Measurements from ENCODE around the gene CERS5.

CERS5 gene

DNA sequence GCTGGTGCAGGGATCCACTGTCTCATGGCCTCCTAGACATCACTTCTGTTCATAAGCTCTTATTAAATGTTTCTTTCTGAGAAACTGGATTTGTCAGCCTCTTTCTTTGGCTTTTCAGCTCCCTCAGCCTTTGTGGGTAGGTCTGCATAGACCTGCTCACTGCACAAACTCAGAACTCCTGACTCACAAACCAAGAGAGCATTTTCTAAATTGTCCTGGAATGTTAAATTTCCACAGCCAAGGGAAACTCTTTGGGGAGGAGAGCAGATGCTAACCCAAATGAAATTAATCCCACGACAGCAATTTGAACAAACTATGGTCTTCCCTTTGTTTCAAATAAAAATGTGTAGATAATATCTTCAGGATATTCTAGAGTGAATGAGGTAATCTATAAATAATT is 19.5 kb upstream of the CERS5 start:
- H3K27ac Mint-ChIP-seq, result no peak overlapping the region
- H3K4me1 Mint-ChIP-seq, result peaks cover 14% of the 10 kb centered on the region
- no peaks in the 10 kb centered on the region for H3K9me3 Mint-ChIP-seq
- H3K4me3 Mint-ChIP-seq, result no peak overlapping the region
- TF ChIP-seq, protein P1, sequence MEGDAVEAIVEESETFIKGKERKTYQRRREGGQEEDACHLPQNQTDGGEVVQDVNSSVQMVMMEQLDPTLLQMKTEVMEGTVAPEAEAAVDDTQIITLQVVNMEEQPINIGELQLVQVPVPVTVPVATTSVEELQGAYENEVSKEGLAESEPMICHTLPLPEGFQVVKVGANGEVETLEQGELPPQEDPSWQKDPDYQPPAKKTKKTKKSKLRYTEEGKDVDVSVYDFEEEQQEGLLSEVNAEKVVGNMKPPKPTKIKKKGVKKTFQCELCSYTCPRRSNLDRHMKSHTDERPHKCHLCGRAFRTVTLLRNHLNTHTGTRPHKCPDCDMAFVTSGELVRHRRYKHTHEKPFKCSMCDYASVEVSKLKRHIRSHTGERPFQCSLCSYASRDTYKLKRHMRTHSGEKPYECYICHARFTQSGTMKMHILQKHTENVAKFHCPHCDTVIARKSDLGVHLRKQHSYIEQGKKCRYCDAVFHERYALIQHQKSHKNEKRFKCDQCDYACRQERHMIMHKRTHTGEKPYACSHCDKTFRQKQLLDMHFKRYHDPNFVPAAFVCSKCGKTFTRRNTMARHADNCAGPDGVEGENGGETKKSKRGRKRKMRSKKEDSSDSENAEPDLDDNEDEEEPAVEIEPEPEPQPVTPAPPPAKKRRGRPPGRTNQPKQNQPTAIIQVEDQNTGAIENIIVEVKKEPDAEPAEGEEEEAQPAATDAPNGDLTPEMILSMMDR (IDR thresholded peaks at IDR 0.05), result no peak
- peaks cover 7% of the 10 kb centered on the region for H3K36me3 Mint-ChIP-seq (ENCODE audit: low read depth)
- H3K27me3 Mint-ChIP-seq (ENCODE audit: low read depth, poor library complexity), result peaks cover 5% of the 10 kb centered on the region
- no peak for DNase-seq

- no peak overlapping the region for H3K27ac Mint-ChIP-seq
- H3K4me1 Mint-ChIP-seq, result peaks cover 14% of the 10 kb centered on the region
- TF ChIP-seq, protein P1 (IDR thresholded peaks at IDR 0.05), result no peak
- H3K36me3 Mint-ChIP-seq (ENCODE audit: low read depth), result peaks cover 11% of the 10 kb centered on the region
- DNase-seq, result no peak
- H3K27me3 Mint-ChIP-seq (ENCODE audit: low read depth, poor library complexity), result peaks cover 5% of the 10 kb centered on the region
- H3K9me3 Mint-ChIP-seq, result no peaks in the 10 kb centered on the region
- H3K4me3 Mint-ChIP-seq, result no peak overlapping the region
Measured at GRCh38 chr12:50185970-50186663, 18.9 kb upstream of the CERS5 start.

GRCh38 chr12:50185301-50185895 is 18.2 kb upstream of the CERS5 start:
- peaks cover 5% of the 10 kb centered on the region for H3K27me3 Mint-ChIP-seq (ENCODE audit: low read depth, poor library complexity)
- H3K36me3 Mint-ChIP-seq (ENCODE audit: low read depth), result peaks cover 9% of the 10 kb centered on the region
- H3K4me3 Mint-ChIP-seq, result no peak overlapping the region
- peak overlapping the region; percentile 81 for H3K27ac Mint-ChIP-seq
- DNase-seq, result no peak
- peaks cover 14% of the 10 kb centered on the region for H3K4me1 Mint-ChIP-seq
- no peaks in the 10 kb centered on the region for H3K9me3 Mint-ChIP-seq
- TF ChIP-seq, protein P1 (IDR thresholded peaks at IDR 0.05), result no peak

DNA sequence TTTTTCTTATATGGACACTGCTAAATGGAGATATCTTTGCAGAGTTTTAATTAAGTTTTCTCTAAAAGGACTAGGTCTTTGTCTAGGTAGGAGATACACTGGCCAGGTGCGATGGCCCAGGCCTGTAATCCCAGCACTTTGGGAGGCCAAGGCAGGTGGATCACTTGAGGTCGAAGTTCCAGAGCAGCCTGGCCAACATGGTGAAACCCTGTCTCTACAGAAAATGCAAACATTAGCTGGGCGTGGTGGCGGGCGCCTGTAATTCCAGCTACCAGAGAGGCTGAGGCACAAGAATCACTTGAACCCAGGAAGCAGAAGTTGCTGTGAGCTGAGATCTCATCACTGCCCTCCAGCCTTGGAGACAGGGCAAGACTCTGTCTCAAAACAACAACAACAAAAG is 17.1 kb upstream of the CERS5 start:
- Mint-ChIP-seq H3K27me3 (ENCODE audit: low read depth, poor library complexity) (peaks cover 5% of the 10 kb centered on the region), H3K4me1 (peaks cover 14% of the 10 kb centered on the region), H3K4me3 (no peak overlapping the region), H3K27ac (no peak overlapping the region), H3K36me3 (ENCODE audit: low read depth) (peaks cover 9% of the 10 kb centered on the region), H3K9me3 (no peaks in the 10 kb centered on the region)
- no peak for DNase-seq
- TF ChIP-seq, protein P1 (IDR thresholded peaks at IDR 0.05), result no peak

DNA sequence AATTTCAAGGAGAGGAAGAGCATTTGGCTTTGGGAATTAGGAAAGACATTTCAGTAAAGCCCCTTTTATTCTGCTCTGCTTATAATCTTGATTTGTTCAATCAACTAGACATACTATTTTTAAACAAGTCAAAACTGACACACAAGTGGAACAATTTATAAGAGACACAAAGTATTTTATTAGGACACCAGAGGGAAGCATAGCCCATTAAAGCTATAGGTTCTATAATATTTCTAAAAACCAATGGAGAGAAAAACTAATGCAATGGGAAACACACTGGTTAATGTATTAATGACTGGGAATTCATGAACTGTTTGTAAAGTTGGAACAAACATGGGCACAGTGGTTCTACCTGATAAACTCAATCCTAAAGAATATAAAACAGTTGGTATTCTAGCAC is 15.3 kb upstream of the CERS5 start:
- Mint-ChIP-seq H3K27ac (no peak overlapping the region), H3K36me3 (ENCODE audit: low read depth) (peaks cover 11% of the 10 kb centered on the region), H3K27me3 (ENCODE audit: low read depth, poor library complexity) (peaks cover 5% of the 10 kb centered on the region), H3K9me3 (no peaks in the 10 kb centered on the region), H3K4me3 (no peak overlapping the region), H3K4me1 (peaks cover 9% of the 10 kb centered on the region)
- no peak for DNase-seq
- TF ChIP-seq, protein P1 (IDR thresholded peaks at IDR 0.05), result no peak

DNA sequence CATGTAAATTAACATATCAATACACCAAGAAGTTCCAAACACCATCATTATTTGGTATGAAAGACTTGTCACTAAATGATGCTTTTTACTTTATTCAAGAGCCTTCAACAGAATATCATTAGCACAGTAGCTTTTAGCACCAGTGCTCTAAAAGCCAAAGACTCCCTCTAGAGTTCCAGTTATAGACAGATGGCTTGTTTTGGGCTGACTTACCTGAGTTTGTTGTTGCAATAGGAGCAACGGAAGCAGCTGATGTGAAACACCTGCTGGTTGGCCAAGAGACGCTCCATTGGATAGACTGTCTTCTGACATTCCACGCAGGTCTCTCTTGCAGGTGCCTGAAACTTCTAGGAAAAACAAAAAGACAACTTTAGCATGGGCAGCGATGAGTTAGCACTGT is 14.5 kb upstream of the CERS5 start:
- TF ChIP-seq, protein P1 (IDR thresholded peaks at IDR 0.05), result no peak
- peaks cover 5% of the 10 kb centered on the region for H3K27me3 Mint-ChIP-seq (ENCODE audit: low read depth, poor library complexity)
- peaks cover 9% of the 10 kb centered on the region for H3K4me1 Mint-ChIP-seq
- no peaks in the 10 kb centered on the region for H3K9me3 Mint-ChIP-seq
- peaks cover 14% of the 10 kb centered on the region for H3K36me3 Mint-ChIP-seq (ENCODE audit: low read depth)
- H3K4me3 Mint-ChIP-seq, result no peak overlapping the region
- DNase-seq, result no peak
- H3K27ac Mint-ChIP-seq, result no peak overlapping the region
